ENCODE data around the gene SF1. TPM values are rescaled to one million over a fixed set of nuclear protein-coding genes. Genes with fewer than 3 reads are reported as not detected.

The SF1 gene
- total RNA-seq, 1 donor from 2014 or later = 450 TPM

DNA sequence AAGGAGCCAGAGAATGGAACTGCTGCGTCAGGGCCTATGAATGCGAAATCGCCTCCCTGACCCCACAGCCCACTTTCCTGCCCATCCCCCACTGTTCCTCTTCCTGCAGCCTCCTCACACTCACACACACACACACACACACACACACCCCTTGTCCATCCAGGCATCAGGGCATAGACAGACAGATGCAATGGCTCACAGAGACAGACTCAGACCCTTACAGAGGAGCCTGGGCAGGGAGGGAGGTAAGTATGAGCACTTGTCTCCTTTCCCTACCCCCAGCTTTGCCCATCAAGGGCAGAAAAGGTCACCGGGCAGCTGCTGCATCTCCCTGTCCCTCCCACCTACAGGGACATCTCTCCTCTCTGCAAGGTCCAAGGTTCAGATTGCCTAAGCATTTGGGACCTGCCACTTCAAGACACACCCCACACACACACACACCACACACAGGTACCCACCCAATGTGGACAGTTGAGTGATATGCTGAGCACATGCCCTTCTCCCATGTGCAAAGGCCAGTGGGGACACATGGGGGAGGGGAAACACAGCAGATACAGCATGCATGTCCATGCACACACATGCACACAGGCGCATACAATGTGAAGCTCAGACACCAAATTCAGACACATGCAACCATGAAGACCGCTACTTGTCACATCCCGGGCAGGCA, 53.3 kb downstream of the SF1 start:
- no peaks in the 10 kb centered on the region for H3K36me3 Mint-ChIP-seq
- peak overlapping the region; percentile 43 for H3K4me3 Mint-ChIP-seq
- H3K27me3 Mint-ChIP-seq = peaks cover 58% of the 10 kb centered on the region
- no peaks in the 10 kb centered on the region for H3K9me3 Mint-ChIP-seq
- H3K27ac Mint-ChIP-seq = no peak overlapping the region
- peaks cover 18% of the 10 kb centered on the region for H3K4me1 Mint-ChIP-seq (ENCODE audit: unreplicated experiment)
- DNase-seq (ENCODE audit: extremely low spot score, unreplicated experiment) = no peak
- TF ChIP-seq, protein P1, sequence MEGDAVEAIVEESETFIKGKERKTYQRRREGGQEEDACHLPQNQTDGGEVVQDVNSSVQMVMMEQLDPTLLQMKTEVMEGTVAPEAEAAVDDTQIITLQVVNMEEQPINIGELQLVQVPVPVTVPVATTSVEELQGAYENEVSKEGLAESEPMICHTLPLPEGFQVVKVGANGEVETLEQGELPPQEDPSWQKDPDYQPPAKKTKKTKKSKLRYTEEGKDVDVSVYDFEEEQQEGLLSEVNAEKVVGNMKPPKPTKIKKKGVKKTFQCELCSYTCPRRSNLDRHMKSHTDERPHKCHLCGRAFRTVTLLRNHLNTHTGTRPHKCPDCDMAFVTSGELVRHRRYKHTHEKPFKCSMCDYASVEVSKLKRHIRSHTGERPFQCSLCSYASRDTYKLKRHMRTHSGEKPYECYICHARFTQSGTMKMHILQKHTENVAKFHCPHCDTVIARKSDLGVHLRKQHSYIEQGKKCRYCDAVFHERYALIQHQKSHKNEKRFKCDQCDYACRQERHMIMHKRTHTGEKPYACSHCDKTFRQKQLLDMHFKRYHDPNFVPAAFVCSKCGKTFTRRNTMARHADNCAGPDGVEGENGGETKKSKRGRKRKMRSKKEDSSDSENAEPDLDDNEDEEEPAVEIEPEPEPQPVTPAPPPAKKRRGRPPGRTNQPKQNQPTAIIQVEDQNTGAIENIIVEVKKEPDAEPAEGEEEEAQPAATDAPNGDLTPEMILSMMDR (conservative IDR thresholded peaks at IDR 0.05) = no peak

DNA sequence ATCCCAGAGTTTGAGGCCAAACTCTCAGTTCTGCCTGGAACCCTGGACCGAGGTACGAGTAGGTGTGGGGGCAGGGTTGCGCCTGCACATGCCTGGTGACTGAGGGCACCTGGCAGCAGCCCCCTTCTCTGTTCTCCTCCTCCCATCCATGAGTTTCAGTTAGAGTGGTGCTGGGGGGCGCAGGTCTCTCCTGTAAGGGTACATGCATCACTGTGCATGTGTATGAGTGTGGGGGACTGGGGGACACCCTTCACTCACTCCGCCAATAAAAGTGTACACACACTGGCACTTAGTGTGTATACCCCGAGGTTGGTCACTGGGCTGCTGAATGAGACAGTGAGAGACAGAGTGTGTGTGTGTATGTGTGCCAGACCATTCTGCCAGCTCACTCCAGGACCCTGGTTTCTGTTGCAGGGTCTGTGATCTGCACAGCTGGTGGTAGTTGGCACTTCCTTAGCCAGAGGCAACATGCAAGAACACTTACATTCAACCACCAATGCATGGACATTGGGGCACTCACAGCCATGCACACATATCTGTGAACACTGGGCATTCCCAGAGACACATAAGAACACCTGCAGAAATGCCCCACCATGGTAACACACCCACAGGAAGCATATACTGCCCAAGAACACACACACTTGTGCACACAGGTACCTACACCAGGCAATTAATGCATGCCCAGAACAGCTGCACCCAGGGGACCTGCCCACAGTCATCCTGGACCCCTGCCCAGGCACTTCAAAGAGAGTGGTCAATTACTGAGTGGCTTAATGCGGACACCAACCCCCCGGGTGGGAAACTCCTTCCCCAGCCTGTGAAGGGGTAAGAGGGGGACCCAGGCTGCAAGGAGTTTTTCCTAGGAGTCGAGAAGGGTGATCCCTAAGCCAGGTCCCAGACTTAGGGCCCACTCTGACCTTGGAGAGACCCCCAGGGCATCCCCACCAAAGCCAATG, 54.2 kb downstream of the SF1 start:
- H3K4me1 Mint-ChIP-seq (ENCODE audit: unreplicated experiment) = peaks cover 18% of the 10 kb centered on the region
- TF ChIP-seq, protein P1 (conservative IDR thresholded peaks at IDR 0.05) = no peak
- H3K4me3 Mint-ChIP-seq = peak overlapping the region; percentile 75
- no peaks in the 10 kb centered on the region for H3K9me3 Mint-ChIP-seq
- no peaks in the 10 kb centered on the region for H3K36me3 Mint-ChIP-seq
- H3K27me3 Mint-ChIP-seq = peaks cover 63% of the 10 kb centered on the region
- DNase-seq (ENCODE audit: extremely low spot score, unreplicated experiment) = no peak
- no peak overlapping the region for H3K27ac Mint-ChIP-seq

DNA sequence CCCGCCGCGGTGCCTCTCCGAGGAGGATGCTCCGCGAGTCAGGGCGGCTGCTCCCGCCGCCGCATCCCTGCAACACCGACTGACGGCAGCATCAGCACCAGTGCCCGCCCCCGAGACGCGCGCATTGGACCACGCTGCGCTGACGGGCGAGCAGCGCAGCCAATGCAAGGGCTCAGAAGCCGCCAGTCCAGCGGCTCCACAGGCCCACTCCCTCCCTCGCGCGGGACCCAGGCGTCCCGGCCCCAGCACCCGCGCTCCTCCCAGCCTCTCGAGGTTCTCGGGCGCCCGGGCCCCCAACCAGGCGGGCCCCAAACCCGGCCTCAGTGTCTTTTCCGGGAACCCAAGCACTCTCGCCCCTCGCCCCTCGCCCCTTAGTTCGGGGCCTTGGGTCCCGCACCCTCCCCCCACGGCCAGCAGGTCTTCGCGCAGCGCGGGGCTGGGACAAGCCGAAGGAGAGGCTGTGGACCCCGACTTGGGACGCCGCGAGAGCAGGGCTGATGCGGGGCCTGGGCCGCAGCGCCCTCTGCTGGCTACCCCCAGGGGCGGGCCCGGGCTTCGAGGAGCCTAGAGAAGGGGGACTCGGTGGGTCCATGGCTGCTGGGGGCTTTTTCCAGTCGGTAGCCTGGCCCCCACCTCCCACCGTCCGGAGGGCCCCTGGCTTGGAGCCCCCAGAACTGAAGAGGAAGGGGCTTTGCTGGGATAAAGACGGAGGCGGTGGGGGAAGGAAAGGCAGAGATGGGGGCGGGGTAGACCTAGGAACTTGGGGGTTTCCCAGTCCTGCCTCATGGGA, 55.0 kb downstream of the SF1 start, which contains the start of gene NRXN2:
TSS of gene NRXN2 (minus strand) at position 81 of the 790 bp plus-strand sequence. CDS start 9,498 bp downstream, outside the sequence.
- Mint-ChIP-seq H3K27me3 (peaks cover 68% of the 10 kb centered on the region), H3K4me1 (ENCODE audit: unreplicated experiment) (peaks cover 18% of the 10 kb centered on the region), H3K36me3 (no peaks in the 10 kb centered on the region), H3K27ac (no peak within 1 kb of the TSS), H3K4me3 (peak within 1 kb of the TSS; percentile 75), H3K9me3 (no peaks in the 10 kb centered on the region)
- TF ChIP-seq, protein P1 (conservative IDR thresholded peaks at IDR 0.05) = peak; percentile 99
- peak; percentile 89 for DNase-seq (ENCODE audit: extremely low spot score, unreplicated experiment)

DNA sequence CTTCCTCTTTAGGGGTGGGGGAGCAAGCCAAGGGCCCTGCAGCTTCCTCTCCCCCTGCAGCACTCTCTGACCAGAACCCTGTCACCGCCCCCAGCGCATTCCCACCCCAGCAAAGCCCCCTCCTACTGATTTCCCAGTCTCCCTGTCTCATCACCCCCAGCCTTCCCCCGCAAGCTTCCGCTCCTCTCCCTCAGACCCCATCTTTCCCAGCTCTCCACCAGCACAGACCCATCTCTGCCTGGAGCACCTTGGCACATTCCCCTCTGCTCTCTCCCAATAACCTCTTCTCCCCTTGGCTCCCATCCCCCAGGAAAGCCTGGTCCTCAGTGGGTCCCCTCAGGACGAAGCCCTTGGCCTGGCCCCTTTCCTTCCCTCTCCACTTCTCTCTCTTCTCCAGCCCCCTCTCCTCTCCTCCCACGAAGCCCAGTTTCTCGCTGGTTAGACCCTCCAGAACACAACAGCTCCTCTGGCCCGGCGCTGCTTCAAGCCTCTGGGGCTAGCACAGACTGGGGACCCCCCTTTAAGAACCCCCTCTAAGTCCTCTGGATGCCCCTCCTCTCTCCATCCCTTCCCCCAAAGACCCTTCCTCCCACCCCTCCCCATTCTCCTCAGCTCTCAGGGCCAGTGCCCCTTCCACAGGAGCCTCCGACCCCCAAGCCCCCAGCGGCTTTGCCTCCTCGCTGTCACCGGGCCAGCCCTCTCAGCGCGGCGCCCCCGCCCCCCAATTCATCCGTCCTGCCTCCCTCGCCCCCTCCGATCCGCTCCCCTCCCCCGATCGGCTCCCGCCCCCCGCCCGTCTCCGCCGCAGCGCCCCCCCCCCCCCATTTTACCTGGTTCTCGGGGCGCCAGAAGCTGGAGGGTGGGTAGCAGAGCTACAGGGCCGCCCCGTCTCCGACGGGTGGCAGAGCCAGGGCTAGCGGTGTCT, 55.9 kb downstream of the SF1 start:
- TF ChIP-seq, protein P1 (conservative IDR thresholded peaks at IDR 0.05) = no peak
- H3K4me3 Mint-ChIP-seq = peak overlapping the region; percentile 57
- no peaks in the 10 kb centered on the region for H3K36me3 Mint-ChIP-seq
- no peak overlapping the region for H3K27ac Mint-ChIP-seq
- peaks cover 18% of the 10 kb centered on the region for H3K4me1 Mint-ChIP-seq (ENCODE audit: unreplicated experiment)
- no peak for DNase-seq (ENCODE audit: extremely low spot score, unreplicated experiment)
- peaks cover 72% of the 10 kb centered on the region for H3K27me3 Mint-ChIP-seq
- H3K9me3 Mint-ChIP-seq = no peaks in the 10 kb centered on the region

Data from type B pancreatic cell (in vitro differentiated cells).